Stimulated activated CD4-positive, alpha-beta T cell treated with anti-CD3 and anti-CD28 coated beads, TNF-alpha, amount 100 ng/mL, for 48 hours (primary cell): ENCODE measurements around the gene HAUS6.
"Not testable (repeated sequence)": the region's sequence is repeated elsewhere in the genome, so short reads cannot be mapped to it uniquely, and the experiment has no call there.

Source experiments
- DNase-seq, 3 donors: peaks; one replicate each; pipeline ENCODE4 v3.0.0-alpha.2; 2020; ENCODE audit warnings: low read depth in 3 of 3

The HAUS6 gene

DNA sequence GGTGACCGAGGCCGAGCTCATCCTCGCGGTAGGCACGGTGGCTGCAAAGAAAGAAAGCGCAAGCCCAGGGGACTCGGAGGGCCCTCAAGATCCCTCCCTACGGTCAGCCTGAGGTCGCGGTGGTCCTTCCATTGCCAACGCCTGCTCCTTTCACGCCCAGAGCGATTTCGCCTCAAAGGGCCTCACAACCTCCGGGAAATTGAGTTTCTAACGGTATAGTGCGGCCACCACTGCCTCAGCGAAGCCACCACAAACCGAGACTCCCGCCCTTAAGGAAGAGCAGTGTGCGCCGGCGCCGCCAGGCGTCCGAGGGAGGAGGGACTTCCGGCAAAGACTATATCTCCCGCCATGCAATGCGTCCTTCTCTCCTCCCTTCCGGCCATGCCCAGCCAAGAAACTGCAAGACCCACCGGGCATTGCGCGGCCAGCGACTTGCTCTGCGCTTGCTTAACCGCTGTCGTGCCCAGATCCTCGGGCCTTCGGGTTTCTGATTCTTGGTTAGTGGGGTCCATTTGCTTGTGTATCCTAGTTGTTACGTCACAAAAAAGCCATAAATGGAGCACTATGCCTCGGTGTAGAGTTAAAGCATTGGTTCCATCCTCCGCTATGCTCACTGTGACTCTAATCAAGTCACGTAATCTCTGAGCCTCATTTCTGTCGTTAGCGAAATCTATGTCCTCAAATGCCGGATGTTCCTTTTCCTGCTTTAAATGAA lies at the start of gene HAUS6:
TSS of gene HAUS6 (minus strand) at position 274 of the 715 bp plus-strand sequence. CDS start at position 21, 253 bp downstream.
- DNase-seq, result peak; percentile 82 to 87 (median 84)

DNA sequence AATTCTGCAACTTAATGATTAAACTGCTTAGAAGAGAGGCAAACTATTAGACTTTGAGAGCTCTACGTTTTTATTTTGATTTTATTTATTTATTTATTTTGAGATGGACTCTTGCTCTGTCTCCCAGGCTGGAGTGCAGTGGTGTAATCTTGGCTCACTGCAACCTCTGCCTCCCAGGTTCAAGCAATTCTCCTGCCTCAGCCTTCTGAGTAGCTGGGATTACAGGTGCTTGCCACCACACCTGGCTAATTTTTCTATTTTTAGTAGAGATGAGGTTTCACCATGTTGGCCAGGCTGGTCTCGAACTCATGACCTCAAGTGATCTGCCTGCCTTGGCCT lies 49.4 kb upstream of the HAUS6 start:
- not testable (repeated sequence) for DNase-seq

GRCh38 chr9:19151425-19152159 lies 48.9 kb upstream of the HAUS6 start:
- DNase-seq, result no peak

DNA sequence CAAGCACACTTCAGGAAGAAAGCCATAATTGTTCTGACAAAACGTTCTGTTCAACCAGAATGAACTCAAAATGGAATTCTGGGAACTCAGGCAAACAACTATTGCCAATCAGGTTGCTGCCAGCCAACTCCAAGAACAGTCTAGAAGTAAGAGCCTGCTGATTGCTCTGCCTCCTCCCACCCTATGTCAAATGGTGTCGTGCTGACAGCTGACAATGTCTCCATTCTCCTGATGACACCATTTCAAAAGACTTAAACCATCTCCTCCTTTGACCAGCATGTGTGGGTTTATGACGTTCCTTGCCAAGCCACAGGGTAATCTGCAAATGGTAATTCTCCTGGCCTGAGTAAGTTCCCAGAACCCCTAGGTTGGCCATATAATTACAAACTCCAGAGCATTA lies 46.5 kb upstream of the HAUS6 start:
- DNase-seq, result no peak

- DNase-seq, result no peak
Measured at GRCh38 chr9:19148187-19148586, 45.5 kb upstream of the HAUS6 start.

- DNase-seq, result no peak
Measured at GRCh38 chr9:19146441-19147024, 43.8 kb upstream of the HAUS6 start.

DNA sequence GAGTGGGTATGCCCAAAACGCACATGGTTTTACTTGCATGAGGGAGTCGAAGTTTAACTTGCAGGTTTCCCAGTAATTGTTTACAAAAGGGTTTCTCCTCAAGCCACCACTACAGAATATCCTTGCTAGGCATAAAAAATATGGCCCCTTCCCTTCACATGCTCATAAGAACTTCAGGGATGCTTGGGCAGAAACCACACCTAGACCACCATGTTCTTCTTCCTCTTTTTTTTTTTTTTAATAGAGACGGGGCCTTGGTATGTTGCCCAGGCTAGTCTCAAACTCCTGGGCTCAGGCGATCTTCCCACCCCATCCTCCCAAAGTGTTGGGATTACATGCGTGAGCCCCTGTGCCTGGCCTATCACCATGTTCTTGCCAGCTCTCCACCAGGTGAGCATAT lies 43.2 kb upstream of the HAUS6 start:
- no peak for DNase-seq

- no peak for DNase-seq
Measured at GRCh38 chr9:19140259-19140658, 37.6 kb upstream of the HAUS6 start.

DNA sequence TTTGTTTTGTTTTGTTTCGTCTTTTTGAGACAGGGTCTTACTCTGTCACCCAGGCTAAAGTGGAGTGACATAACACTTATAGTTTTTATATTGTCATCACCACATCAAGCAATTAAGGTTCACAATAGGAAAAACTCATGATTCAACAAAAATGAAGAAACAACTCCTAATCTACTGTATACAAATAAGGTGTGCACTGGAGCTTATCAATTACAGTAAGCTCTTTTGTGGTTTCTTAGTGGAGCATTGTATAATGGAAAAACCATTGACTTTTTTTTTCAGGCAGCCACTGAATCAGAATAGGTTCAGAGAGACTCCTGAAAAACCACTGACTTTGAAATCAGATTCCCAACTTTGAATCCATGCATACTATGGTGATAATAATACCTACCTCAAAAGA lies 35.4 kb upstream of the HAUS6 start:
- DNase-seq, result no peak

GRCh38 chr9:19137282-19137681 lies 34.6 kb upstream of the HAUS6 start:
- no peak for DNase-seq

DNA sequence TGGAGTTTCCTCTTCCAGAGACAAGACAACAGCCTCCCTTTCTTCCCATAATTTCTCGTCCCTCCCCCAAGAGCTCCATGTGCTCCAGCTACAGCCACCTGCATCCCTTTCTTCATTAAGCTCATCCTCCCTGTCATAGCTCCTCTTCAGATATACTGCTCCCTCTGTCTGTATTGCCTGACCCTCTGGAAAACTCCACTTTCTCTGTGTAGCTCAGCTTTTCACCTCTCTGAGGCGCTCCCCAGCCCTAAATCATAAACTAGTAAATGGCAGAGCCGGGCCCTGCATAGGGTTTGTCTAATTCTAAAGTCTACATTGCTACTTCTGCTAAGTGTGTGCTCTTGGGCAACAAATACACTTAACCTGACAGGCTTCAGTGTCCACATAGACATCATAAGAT lies 33.4 kb upstream of the HAUS6 start:
- DNase-seq, result no peak

GRCh38 chr9:19133549-19134345 lies 31.0 kb upstream of the HAUS6 start:
- no peak for DNase-seq

GRCh38 chr9:19130436-19130835 lies 27.7 kb upstream of the HAUS6 start:
- DNase-seq, result no peak

DNA sequence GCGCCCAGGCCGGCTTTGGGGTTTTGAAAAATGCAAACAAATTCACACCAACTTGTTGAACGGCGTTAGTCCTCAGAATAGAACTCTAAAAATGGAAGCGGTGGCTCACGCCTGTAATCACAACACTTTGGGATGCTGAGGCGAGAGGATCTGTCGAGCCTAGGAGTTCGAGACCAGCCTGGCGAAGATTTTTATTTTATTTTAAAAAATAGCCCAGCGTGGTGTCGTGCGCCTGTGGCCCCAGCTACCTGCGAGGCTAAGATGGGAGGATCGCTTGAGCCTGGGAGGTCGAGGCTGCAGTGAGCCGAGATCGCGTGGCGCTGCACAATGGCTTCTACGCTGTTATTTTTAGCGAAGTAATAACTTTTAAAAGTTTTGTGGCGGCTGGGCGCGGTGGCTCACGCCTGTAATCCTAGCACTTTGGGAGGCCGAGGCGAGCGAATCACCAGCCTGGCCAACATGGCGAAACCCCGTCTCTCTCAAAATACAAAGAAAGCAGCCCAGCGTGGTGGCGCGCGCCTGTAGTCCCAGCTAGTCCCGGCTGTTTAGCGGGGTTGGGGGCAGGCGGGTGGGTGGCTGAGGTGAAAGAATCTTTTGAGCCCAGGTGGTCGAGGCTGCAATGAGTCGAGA lies 25.3 kb upstream of the HAUS6 start:
- peak in 1 of 3 donors; percentile 15 for DNase-seq

DNA sequence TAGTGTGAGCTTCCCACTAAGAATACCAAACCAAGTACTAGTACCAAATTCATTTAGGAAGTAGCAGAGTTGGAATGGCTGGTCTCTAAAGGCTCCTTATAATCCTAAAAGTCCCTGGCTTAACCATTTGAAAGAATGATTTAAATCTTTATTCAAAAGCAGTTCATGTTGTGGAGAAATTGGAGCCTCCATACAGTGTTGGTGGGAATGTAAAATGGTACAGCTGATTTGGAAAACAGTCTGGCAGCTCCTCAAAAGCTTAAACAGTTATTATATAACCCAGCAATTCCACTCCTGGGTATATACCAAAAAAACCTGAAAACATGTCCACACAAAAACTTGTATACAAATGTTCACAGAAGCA lies 21.7 kb upstream of the HAUS6 start:
- no peak for DNase-seq

- DNase-seq, result no peak
Measured at GRCh38 chr9:19122490-19123042, 19.9 kb upstream of the HAUS6 start.

DNA sequence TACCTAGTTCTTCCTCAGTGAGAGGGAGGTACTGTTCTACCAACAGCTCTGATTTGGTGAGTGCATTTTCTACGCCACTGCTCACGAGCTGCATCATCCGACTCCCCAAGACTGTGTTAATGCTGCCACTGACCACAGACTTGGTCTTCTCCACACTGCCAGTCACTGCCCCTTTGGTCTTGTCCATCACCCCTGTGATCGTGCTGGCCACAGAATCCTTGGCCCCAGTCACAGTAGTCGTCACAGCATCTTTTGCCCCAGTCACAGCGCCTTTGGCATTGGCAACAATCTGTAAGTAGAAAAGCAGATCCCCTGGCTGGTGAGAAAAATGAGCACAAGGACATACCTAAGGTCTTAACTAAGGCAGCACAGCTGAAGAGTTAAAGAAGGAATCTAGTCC lies 18.2 kb upstream of the HAUS6 start:
- DNase-seq, result no peak

DNA sequence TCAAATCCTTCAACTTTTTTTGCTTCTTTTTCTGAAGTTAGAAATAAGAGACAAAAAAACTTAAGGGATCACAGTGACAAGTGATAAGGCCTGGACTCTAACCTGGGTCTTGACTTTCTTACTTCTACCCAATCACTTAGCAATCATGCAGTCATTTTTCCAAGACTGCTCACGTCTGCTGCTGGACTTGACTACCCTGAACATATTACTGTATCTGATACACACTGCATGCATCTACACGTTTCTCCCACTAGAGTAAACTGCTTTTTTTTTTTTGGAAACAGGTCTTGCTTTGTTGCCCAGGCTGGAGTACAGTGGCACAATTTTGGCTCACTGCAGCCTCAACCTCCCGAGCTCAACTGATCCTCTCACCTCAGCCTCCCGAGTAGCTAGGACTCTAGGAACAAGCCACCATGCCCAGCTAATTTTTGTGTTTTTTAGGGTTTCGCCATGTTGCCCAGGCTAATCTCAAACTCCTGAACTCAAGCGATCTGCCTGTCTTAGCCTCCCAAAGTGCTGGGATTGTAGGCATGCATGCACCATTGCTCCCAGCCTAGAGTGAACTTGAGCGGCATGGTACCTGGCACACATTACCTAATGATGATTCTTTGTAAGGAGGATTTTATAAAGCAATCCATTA lies 17.2 kb upstream of the HAUS6 start:
- DNase-seq, result no peak

DNA sequence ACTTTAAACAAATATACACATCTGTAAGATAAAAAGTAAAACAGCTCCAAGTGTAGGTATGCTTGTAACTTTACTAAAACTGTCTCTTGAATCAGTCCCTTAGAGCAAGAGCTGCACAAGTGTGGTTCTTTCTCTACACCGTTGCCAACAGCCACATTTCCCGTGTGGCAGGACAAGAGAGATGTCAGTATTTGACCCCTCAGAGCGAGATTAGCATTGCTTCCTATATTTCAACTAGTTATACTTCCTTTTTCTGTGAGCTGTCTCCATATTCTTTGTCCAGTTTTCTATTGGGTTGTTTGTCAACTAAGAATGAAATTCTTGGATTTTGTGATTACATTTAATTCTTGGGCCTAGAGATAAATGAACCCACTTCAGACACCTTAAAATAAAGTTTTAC lies 16.5 kb upstream of the HAUS6 start:
- no peak for DNase-seq

DNA sequence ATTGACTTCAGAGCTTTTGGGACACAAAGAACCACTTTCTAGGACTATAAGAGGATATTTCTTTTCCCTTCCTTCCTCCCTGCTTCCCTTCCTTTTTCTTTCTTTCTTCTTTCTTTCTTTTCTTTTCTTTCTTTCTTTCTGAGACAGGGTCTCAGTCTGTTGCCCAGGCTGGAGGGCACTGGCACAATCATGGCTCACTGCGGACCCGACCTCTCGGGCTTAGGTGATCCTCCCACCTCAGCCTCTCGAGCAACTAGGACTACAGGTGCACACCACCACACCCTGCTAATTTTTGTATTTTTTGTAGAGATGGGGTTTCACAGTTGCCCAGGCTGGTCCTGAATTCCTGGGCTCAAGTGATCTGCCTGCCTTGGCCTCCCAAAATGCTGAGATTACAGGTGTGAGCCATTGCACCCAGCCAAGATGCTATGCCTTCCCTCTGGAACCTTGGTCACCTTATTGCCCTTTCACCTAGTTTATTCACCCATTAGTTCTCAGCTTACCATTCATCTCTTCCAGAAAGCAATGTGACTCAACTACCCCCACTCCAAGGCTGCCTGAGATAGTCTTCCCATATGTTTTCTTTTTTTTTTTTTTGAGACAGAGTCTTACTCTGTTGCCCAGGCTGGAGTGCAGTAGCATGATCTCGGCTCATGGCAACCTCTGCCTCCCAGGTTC lies 14.5 kb upstream of the HAUS6 start:
- DNase-seq, result no peak
